Upper lobe of left lung (tissue), 4 donors: ENCODE data around the gene KLK14.

ENCODE experiments used
- POLR2A ChIP-seq, 4 donors: fragments of 450-650 bp; IDR thresholded peaks; one replicate each; pipeline ENCODE4 v1.5.1; 2016 to 2017; ENCODE audit warnings: antibody characterized with exemption in 4 of 4, mild to moderate bottlenecking in 2 of 4
- POLR2AphosphoS5 ChIP-seq, 2 donors: sonication (generic); formaldehyde crosslinking; IDR thresholded peaks; one replicate each; pipeline ENCODE4 v1.5.1; 2017; ENCODE audit warnings: antibody characterized with exemption in 2 of 2
- TF ChIP-seq, protein P1 (sequence below), 6 experiments: fragments of 450-650 bp in 4 of 6; fragments of 200-600 bp in 2 of 6; sonication (generic) in 2 of 6; IDR thresholded peaks; one replicate each; pipeline ENCODE4 v1.5.1; 2016 to 2019; ENCODE audit warnings: antibody characterized with exemption in 6 of 6

DNA sequence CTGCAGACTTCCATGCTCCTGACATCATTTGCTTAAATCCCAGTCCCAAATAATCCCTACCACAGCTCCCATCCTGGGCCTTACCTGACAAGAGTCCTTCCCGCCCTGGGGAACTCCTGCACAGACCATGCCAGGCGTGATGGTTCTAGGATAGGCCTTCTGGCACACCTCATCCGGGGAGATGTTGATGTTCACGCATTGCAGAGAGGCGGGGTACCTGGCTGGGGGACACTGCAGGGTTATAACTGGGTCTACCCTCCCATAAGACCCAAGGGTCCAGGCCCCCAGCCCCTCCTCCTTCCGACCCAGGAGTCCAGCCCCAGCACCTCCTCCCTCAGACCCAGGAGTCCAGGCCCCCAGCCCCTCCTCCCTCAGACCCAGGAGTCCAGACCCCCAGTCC, 4.0 kb downstream of the KLK14 start:
- TF ChIP-seq POLR2AphosphoS5 (IDR thresholded peaks at IDR 0.05): no peak
- TF ChIP-seq, protein P1, sequence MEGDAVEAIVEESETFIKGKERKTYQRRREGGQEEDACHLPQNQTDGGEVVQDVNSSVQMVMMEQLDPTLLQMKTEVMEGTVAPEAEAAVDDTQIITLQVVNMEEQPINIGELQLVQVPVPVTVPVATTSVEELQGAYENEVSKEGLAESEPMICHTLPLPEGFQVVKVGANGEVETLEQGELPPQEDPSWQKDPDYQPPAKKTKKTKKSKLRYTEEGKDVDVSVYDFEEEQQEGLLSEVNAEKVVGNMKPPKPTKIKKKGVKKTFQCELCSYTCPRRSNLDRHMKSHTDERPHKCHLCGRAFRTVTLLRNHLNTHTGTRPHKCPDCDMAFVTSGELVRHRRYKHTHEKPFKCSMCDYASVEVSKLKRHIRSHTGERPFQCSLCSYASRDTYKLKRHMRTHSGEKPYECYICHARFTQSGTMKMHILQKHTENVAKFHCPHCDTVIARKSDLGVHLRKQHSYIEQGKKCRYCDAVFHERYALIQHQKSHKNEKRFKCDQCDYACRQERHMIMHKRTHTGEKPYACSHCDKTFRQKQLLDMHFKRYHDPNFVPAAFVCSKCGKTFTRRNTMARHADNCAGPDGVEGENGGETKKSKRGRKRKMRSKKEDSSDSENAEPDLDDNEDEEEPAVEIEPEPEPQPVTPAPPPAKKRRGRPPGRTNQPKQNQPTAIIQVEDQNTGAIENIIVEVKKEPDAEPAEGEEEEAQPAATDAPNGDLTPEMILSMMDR (IDR thresholded peaks at IDR 0.05): no peak
- no peak for TF ChIP-seq POLR2A (IDR thresholded peaks at IDR 0.05)
